HCT116 (cell line): Measurements from ENCODE around the gene CHCHD3. TPM values are rescaled to one million over a fixed set of nuclear protein-coding genes. Genes with fewer than 3 reads are reported as not detected.

Experiments used
- ATAC-seq: fragments of 200-7000 bp; cut with Tn5 transposase; 2 replicates; pipeline ENCODE4 v1.9.1; 2020; ENCODE audit warnings: mild to moderate bottlenecking, moderate library complexity
- BruUV-seq: library from RNA; stranded (reverse); fragments of 400-500 nt; replicated peaks from 2 replicates; lab custom pipeline; 2021; lab: Mats Ljungman, UMichigan
- CTCF ChIA-PET: fragments of 300-600 bp; sonication (Branson Sonifier 250); formaldehyde crosslinking; loops from one replicate; lab custom pipeline; 2021; ENCODE audit warnings: antibody characterized with exemption; lab: Charles Lee
- POLR2A ChIA-PET: fragments of 300-600, 350-600 bp; sonication (Branson Sonifier 250); formaldehyde crosslinking; loops from one replicate; lab custom pipeline; 2021; ENCODE audit warnings: antibody characterized with exemption; lab: Charles Lee
- RAD21 ChIA-PET, 2 experiments: fragments of 300-600 bp; sonication (Branson Sonifier 250); formaldehyde crosslinking; loops; one replicate each; lab custom pipeline; 2023; ENCODE audit warnings: low total read pairs in 2 of 2; ENCODE audit not compliant: uncharacterized antibody in 2 of 2, unreplicated experiment in 2 of 2, low non-redundant PET in 1 of 2; lab: Charles Lee
- DNase-seq: peaks from one replicate; pipeline ENCODE4 v3.0.0-alpha.2; 2010; ENCODE audit warnings: low read depth, low spot score
- H2AFZ ChIP-seq: fragments of 200-600 bp; shearing (Covaris generic), sonication (generic); 2 replicates; pipeline ENCODE4 v1.6.1; 2017; ENCODE audit warnings: low read depth, mixed run types, mixed read lengths, antibody characterized with exemption, low read length; ENCODE audit not compliant: poor library complexity, severe bottlenecking
- H3K27ac ChIP-seq: 2 replicates; pipeline ENCODE4 v1.5.1; 2012; ENCODE audit warnings: low read depth, low read length
- H3K27me3 ChIP-seq: fragments of 200-600 bp; sonication (generic); 2 replicates; pipeline ENCODE4 v1.6.1; 2016; ENCODE audit warnings: mixed run types, low read length, mixed read lengths; ENCODE audit not compliant: insufficient read depth
- H3K36me3 ChIP-seq, 2 experiments: fragments of 200-500 bp in 1 of 2; fragments of 200-600 bp in 1 of 2; sonication (Bioruptor generic) in 1 of 2; sonication (generic) in 1 of 2; 2 replicates each; pipeline versions ENCODE4 v1.5.1 to v1.6.1; 2014 to 2016; ENCODE audit warnings: low read length in 2 of 2, inconsistent platforms in 1 of 2, mixed read lengths in 1 of 2, mixed run types in 1 of 2; ENCODE audit not compliant: insufficient read depth in 2 of 2, control insufficient read depth in 1 of 2
- H3K4me1 ChIP-seq, 2 experiments: fragments of 200-600 bp in 1 of 2; sonication (generic) in 1 of 2; 2 replicates each; pipeline versions ENCODE4 v1.5.1 to v1.6.1; 2012 to 2017; ENCODE audit warnings: low read length in 2 of 2, inconsistent platforms in 1 of 2, mild to moderate bottlenecking in 1 of 2, mixed read lengths in 1 of 2, mixed run types in 1 of 2, moderate library complexity in 1 of 2; ENCODE audit not compliant: insufficient read depth in 2 of 2, control insufficient read depth in 1 of 2
- H3K4me2 ChIP-seq: fragments of 200-600 bp; sonication (generic); 2 replicates; pipeline ENCODE4 v1.6.1; 2017; ENCODE audit warnings: mixed run types, low read length, mixed read lengths
- H3K4me3 ChIP-seq, 2 experiments: fragments of 200-600 bp in 1 of 2; sonication (generic) in 1 of 2; replicated peaks in 1 of 2; 2 replicates each; pipeline ENCODE4 v1.5.1; 2011 to 2016; ENCODE audit warnings: low read length in 2 of 2, control low read depth in 1 of 2, low read depth in 1 of 2, mild to moderate bottlenecking in 1 of 2, mixed read lengths in 1 of 2, mixed run types in 1 of 2
- H3K79me2 ChIP-seq: fragments of 200-600 bp; sonication (generic); 2 replicates; pipeline ENCODE4 v1.6.1; 2017; ENCODE audit warnings: mild to moderate bottlenecking, mixed run types, low read length, moderate library complexity, mixed read lengths; ENCODE audit not compliant: insufficient read depth
- H3K9ac ChIP-seq: fragments of 200-600 bp; sonication (generic); 2 replicates; pipeline ENCODE4 v1.6.1; 2016; ENCODE audit warnings: low read length, mixed read lengths
- H3K9me2 ChIP-seq: fragments of 200-600 bp; sonication (generic), shearing (Covaris generic); 2 replicates; pipeline ENCODE4 v1.6.1; 2017; ENCODE audit warnings: mixed run types, mild to moderate bottlenecking, moderate library complexity; ENCODE audit not compliant: insufficient read depth
- H3K9me3 ChIP-seq, 2 experiments: fragments of 200-500 bp in 1 of 2; fragments of 200-600 bp in 1 of 2; sonication (Bioruptor generic) in 1 of 2; sonication (generic) in 1 of 2; 2 replicates each; pipeline ENCODE4 v1.6.1; 2014 to 2017; ENCODE audit warnings: low read length in 2 of 2, mixed read lengths in 2 of 2, inconsistent platforms in 1 of 2, low read depth in 1 of 2, mild to moderate bottlenecking in 1 of 2, mixed run types in 1 of 2, moderate library complexity in 1 of 2; ENCODE audit not compliant: control insufficient read depth in 1 of 2, insufficient read depth in 1 of 2
- H4K20me1 ChIP-seq: fragments of 200-600 bp; sonication (generic), shearing (Covaris generic); 2 replicates; pipeline ENCODE4 v1.6.1; 2017; ENCODE audit warnings: mixed run types, mild to moderate bottlenecking, moderate library complexity; ENCODE audit not compliant: insufficient read depth
- CEBPB ChIP-seq: IDR thresholded peaks from 2 replicates; pipeline ENCODE4 v1.6.1; 2012; ENCODE audit warnings: low read depth
- EGR1 ChIP-seq: IDR thresholded peaks from 2 replicates; pipeline ENCODE4 v1.6.1; 2012; ENCODE audit warnings: low read depth
- ELF1 ChIP-seq: IDR thresholded peaks from 2 replicates; pipeline ENCODE4 v1.6.1; 2012; ENCODE audit warnings: low read depth, borderline replicate concordance
- EZH2 ChIP-seq: fragments of 200-600 bp; sonication (generic); IDR thresholded peaks from 2 replicates; pipeline ENCODE4 v1.6.1; 2017; ENCODE audit warnings: antibody characterized with exemption, mixed run types
- EZH2phosphoT487 ChIP-seq: fragments of 200-600 bp; IDR thresholded peaks from 2 replicates; pipeline ENCODE4 v1.6.1; 2018; ENCODE audit warnings: antibody characterized with exemption, borderline replicate concordance
- FOSL1 ChIP-seq: IDR thresholded peaks from 2 replicates; pipeline ENCODE4 v1.6.1; 2012; ENCODE audit warnings: low read depth
- MAX ChIP-seq: IDR thresholded peaks from 2 replicates; pipeline ENCODE4 v1.6.1; 2012
- SIN3A ChIP-seq: IDR thresholded peaks from 2 replicates; pipeline ENCODE4 v1.6.1; 2012; ENCODE audit warnings: low read depth
- SP1 ChIP-seq: IDR thresholded peaks from 2 replicates; pipeline ENCODE4 v1.6.1; 2012; ENCODE audit warnings: low read depth
- SRF ChIP-seq: IDR thresholded peaks from 2 replicates; pipeline ENCODE4 v1.6.1; 2012; ENCODE audit warnings: low read depth
- YY1 ChIP-seq: IDR thresholded peaks from 2 replicates; pipeline ENCODE4 v1.6.1; 2011; ENCODE audit warnings: low read length, low read depth, moderate library complexity, mild to moderate bottlenecking; ENCODE audit not compliant: insufficient replicate concordance; ENCODE audit errors: extremely low read depth
- ZBTB33 ChIP-seq: IDR thresholded peaks from 2 replicates; pipeline ENCODE4 v1.6.1; 2011; ENCODE audit warnings: mild to moderate bottlenecking, low read length, moderate library complexity; ENCODE audit not compliant: insufficient replicate concordance; ENCODE audit errors: extremely low read depth
- ZNF274 ChIP-seq: fragments of 200-500 bp; sonication (Bioruptor generic); IDR thresholded peaks from 2 replicates; pipeline ENCODE4 v1.6.1; 2014; ENCODE audit warnings: mild to moderate bottlenecking, low read depth, low read length, inconsistent platforms
- intact Hi-C: fragments of 100-400 bp; cut with micrococcal nuclease; formaldehyde crosslinking; loops from 2 replicates; pipeline ENCODE4 v1.10.0; 2022
- total RNA-seq: library from RNA; stranded (reverse); gene quantifications from one replicate; pipeline ENCODE4 v1.2.1, GENCODE V29; 2021; ENCODE audit not compliant: unreplicated experiment
- TF ChIP-seq, protein P1 (sequence below): IDR thresholded peaks from 2 replicates; pipeline ENCODE4 v1.6.1; 2012

CHCHD3 gene
- total RNA-seq, 1 experiment from 2014 or later, result 73.5 TPM

DNA sequence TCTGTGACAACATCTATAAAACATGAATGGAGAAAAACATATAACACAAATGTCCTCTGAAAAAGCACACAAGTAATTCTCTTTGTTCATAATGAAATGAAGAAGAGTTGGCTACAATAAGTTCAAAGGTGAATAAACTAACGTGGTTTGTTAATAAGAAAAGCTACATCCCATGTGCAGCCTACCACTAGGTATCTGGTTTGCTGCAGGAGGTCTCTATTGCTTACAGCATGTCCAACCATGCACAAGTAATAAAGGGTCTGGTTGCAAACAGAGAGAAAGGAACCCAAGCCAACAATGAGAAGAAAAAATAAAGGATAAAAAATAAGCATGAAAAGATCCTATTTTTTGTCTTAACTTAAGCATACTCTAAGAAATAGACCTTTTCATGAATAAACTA is 139.2 kb downstream of the CHCHD3 start:
- RAD21 ChIA-PET, result no interaction called here
- POLR2A ChIA-PET, result no interaction called here
- DNase-seq, result no peak

GRCh38 chr7:132941905-132942304 is 140.0 kb downstream of the CHCHD3 start:
- RAD21 ChIA-PET, result no interaction called here
- Histone ChIP-seq H3K27me3 (no peaks in the 10 kb centered on the region), H3K9me2 (no peaks in the 10 kb centered on the region), H3K9ac (no peak overlapping the region), H2AFZ (no peak overlapping the region), H3K4me2 (no peak overlapping the region), H3K79me2 (peaks cover 3% of the 10 kb centered on the region; the same call in 1 of the 2 replicates), H3K4me1 (no peaks in the 10 kb centered on the region), H3K4me3 (no peak overlapping the region), H3K9me3 (no peaks in the 10 kb centered on the region), H3K36me3 (no peaks in the 10 kb centered on the region), H4K20me1 (peaks cover 8% of the 10 kb centered on the region; the same call in 1 of the 2 replicates), H3K27ac (no peak overlapping the region)
- DNase-seq (no peak), ATAC-seq (no peak)
- no peak for TF ChIP-seq SIN3A
- no peak for TF ChIP-seq FOSL1
- TF ChIP-seq ZBTB33, result no peak
- TF ChIP-seq EZH2phosphoT487, result no peak
- no peak for TF ChIP-seq EGR1
- TF ChIP-seq SRF, result no peak
- no peak for TF ChIP-seq ZNF274
- TF ChIP-seq SP1, result no peak
- TF ChIP-seq, protein P1, sequence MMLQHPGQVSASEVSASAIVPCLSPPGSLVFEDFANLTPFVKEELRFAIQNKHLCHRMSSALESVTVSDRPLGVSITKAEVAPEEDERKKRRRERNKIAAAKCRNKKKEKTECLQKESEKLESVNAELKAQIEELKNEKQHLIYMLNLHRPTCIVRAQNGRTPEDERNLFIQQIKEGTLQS, result no peak
- no peak for TF ChIP-seq EZH2
- TF ChIP-seq CEBPB, result no peak
- TF ChIP-seq MAX, result no peak
- POLR2A ChIA-PET, result no interaction called here
- intact Hi-C loops, result no loop called here
- CTCF ChIA-PET, result no interaction called here
- no TSS peak for BruUV-seq

More for the DNA sequence above, 139.2 kb downstream of the CHCHD3 start:
- H3K9ac ChIP-seq, result no peak overlapping the region
- no peaks in the 10 kb centered on the region for H3K4me1 ChIP-seq
- H3K9me3 ChIP-seq, result no peaks in the 10 kb centered on the region
- no peak overlapping the region for H3K4me3 ChIP-seq
- no TSS peak for BruUV-seq
- H3K4me2 ChIP-seq, result no peak overlapping the region
- no peaks in the 10 kb centered on the region for H3K36me3 ChIP-seq
- H3K79me2 ChIP-seq, result peaks cover 3% of the 10 kb centered on the region; the same call in 1 of the 2 replicates
- TF ChIP-seq FOSL1 (no peak), SIN3A (no peak), ELF1 (no peak), CEBPB (no peak), YY1 (no peak), SP1 (no peak), EZH2 (no peak), MAX (no peak), EGR1 (no peak)
- TF ChIP-seq, protein P1, result no peak
- TF ChIP-seq, all 23 proteins: peak for 0
- H2AFZ ChIP-seq, result no peak overlapping the region
- H3K27me3 ChIP-seq, result no peaks in the 10 kb centered on the region
- intact Hi-C loops, result no loop called here
- no peaks in the 10 kb centered on the region for H3K9me2 ChIP-seq
- CTCF ChIA-PET, result no interaction called here
- no peak for ATAC-seq
- H4K20me1 ChIP-seq, result peaks cover 8% of the 10 kb centered on the region; the same call in 1 of the 2 replicates
- no peak overlapping the region for H3K27ac ChIP-seq
